CD4-positive, alpha-beta T cell treated with Interleukin-4 for 1 hour (primary cell): Measurements from ENCODE around the gene ASAP2.

Source experiments
- DNase-seq, 2 donors: peaks; one replicate each; pipeline ENCODE4 v3.0.0-alpha.2; 2020 to 2022

ASAP2 gene

DNA sequence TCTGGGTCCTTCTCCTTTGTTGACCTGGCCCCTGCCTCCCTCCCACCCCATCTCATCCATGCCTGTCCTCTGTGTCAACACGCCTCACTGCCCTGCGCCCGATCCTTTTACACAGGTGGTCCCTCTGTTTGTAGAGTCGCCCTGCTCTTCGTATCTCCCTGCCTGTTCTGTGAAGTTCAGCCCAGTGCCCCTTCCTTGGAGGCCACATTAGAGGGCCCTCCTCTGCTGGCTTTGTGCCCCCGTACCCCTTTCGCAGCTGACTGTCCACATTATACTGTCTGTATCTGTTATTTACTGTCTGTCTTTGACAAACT, 25.5 kb downstream of the ASAP2 start:
- DNase-seq: no peak

DNA sequence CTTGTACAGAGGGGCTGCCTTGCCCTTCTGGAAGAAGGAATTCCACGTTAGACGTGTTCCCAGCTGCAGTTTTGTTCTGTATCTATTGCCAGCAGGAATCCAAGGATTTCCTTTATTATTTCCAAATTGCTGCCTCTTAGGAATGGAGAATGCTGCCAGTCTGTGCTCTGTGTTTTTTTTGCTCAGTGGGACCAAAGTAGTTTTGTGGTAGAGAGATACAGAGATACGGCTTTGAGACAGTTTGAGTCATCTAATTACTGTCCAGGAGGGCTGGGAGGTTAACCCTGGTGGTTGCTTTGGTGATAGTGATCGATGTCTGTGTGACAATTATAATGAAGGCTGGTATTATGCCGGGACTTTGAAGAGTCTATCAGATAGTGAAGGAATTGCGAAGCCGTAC, 26.3 kb downstream of the ASAP2 start:
- no peak for DNase-seq

DNA sequence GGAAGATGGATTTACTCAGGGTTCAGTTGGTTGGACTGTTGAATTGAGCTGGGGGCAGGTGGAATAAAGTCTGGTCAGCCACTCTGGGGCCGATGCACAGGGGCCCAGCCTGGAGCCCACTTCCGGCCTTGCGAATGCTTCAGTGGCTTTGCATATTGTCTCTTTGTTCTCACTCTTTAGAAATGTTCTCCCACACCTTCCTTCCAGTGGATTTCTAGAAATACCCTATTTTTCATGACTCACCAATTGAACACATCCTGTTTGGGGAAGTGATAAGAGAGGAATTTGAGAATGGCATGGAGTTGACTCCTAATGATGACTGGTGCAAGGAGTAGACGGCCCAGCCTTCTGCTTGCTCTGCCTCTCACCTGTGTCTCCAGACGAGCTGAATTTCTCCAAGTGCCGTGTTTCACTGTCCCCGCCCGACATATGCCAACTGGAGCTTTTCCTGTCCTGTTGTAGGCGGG, 28.1 kb downstream of the ASAP2 start:
- no peak for DNase-seq

DNA sequence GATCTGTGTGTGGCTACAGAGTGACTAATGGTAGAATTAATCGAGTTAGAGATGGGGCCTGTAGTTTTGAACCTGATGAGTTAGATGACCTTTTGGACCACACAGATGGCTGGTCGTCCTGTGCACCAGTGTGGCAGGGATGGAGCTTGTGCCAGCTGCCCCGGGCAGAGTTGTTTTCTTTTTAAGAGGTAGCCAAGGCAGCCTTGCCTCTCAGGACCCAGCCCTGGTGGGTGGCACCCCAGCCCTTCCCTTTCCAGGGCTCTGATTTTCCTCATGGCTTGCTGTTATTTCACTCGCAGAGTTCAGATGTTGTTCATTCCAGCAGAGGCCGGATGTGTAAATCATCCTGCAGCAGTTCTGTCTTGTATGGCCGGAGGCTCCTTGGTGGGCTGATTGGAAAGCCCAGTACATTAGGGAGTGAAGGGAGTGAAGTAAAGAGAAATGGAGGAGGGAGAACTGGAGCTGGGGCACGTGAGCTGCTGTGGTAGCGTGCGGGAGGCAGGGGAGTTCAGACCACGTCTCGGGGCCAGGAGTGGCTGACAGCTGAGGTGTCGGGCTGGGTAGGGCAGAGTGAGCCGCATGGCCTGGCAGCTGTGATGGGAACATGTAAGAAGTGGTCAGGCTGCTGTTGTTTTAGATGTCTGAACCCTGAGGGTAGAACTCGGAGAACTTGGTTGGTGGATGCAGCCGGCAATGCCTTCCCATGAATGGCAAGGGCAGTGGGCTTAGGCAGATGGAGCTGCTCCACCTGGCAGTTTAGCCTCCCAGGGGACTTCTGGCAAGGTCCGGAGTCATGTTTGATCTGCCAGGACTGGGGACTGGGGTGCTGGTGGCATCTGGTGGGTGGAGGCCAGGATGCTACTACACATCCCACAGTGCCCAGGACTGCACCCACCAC, 28.8 kb downstream of the ASAP2 start:
- no peak for DNase-seq

DNA sequence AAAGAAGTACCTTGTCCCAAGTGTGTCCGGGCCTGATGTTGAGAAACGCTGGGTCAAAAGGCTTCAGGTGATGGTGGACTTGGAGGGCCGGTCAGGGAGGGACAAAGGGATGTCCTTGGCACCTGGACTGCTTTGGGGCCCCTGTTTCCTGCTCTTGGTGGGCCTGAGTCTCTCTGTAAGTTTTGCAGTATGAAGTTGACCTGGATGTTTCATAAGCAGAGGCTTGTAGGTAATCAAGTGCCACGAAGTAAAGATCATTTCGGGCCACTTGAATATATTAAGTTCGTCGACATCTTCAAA, 29.4 kb downstream of the ASAP2 start:
- no peak for DNase-seq

DNA sequence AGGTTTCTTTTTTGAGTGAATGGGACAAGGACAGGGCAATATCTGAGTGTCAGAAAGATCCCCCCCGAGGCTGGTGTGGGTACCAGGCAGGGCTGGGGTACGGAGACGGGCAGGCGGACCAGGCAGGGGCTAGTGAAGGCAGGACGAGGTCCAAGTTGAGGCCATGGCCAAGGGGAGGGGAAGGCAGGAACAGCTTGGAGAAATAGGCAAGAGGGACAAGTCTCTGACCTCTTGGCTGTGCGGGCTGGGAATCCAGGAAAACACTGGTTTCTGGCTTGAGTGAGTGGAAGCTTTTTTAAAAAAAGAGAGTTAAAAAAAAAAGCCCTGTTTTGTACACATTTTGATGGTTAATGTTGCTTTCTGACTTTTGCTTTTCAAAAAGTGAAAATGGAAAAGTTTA, 30.3 kb downstream of the ASAP2 start:
- DNase-seq: no peak

DNA sequence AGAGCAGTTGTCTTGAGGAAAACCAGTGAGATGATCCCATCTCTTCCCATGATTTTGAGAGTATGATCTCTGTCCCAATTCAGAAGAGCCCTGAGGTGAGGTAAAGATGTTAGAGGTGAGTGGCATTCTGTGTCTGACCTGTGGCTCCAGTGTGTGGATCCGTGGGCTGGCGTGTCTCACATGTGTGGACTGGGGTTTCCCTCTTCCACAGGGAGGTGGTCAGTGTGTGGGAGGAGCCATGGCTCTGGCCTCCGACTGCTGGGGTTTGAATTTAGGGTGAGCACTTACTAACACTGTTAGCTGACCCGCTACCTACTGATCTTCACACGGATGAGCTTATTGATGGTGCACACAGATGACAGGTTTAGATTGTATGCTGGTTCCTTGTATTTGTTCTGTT, 31.2 kb downstream of the ASAP2 start:
- DNase-seq: no peak

DNA sequence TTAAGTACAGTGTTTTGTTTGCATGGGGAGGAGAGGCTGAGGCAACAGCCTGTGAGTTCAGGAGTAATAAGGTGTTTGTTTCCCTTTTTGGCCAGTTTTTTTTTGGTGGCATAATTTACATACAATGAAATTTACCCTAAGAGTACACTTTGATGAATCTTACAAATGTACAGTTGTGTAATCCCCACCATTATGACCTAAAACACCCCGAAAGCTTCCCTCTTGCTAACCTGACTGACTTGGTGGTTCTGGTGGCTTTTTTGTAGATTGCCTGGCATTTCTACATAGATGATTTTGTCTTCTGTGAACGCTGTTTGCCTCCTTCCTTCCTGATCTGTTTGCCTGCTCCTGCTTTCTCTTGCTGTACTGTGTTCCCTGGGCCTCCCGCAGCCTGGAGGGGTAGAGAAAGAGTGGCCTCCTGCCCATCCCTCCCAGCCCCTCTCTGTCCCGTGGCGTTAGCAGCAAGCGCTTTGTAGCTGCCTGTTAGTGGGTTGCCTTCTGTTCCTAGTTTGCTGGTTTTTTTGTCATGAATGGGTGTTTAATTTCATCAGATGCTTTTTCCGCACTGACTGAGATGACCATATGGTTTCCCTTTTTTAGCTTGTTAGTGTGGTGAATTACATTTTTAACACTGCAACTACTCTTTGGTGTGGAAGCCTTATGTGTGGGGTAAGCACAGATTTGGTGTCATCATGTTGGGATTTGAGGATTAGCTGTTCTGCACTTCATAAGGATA, 32.1 kb downstream of the ASAP2 start:
- no peak for DNase-seq

DNA sequence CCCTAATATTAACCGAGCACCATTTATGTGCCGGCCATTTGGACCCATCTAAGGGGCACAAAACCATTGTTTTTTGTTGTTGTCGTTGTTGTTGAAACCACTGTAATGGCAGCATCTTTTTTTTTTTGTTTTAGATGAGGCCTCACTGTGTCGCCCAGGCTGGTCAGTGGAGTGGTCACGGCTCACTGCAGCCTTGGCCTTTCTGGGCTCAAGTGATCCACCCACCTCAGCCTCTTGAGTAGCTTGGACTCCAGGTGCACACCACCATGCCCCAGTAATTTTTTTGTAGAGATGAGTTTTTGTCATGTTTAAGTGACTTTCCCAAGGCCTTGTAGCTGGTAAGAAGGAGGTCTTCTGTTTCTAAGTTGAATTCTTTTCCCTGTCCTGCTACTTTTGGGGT, 33.0 kb downstream of the ASAP2 start:
- no peak for DNase-seq

DNA sequence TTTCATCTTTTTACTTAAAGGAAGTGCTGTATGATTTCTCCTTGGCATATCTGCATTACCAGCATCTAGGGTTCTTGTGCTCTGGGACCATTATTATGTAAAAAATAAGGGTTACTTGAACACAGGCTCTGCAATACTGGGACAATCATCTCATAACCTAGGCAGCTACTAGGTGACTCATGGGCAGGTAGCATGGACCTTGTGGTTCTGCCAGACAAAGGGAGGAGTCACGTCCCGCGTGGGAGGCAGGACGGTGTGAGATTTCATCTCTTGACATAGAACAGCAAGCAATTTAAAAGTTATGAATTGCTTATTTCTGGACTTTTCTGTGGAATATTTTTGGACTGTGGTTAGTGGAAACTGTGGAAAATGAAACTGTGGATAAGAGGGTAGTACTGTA, 34.1 kb downstream of the ASAP2 start:
- no peak for DNase-seq

DNA sequence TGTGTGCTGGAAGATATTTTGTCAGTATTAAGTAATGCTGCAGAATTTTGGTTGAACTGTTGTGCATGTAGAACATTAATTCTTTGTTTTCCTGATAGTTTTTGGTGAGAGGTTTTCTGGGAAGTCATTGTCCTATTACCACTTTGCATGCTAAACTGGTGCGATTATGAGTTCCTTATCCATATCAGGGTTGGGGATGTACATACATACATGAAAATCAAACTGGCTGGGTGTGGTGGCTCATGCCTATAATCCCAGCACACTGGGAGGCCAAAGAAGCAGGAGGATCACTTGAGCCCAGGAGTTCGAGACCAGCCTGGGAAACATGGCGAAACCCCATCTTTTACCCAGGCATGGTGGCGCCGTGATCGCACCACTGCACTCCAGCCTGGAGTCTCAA, 34.6 kb downstream of the ASAP2 start:
- DNase-seq: no peak

DNA sequence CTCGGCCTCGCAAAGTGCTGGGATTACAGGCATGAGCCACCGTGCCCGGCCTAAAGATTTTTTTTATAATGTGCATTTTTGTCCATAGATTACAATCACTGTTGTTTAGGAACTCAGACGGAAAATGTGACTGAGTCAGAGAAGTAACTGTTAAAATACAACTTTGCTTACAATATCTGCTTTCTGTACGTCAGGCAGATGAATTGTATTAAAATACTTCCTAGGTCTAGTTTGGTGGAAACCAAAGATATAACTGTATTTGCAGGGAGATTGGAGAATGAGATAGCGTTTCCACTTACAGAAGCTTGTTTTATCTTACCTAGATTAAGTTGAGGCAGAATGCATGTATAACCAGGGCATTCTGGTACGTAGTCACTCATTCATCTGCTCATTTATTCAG, 36.7 kb downstream of the ASAP2 start:
- DNase-seq: no peak

DNA sequence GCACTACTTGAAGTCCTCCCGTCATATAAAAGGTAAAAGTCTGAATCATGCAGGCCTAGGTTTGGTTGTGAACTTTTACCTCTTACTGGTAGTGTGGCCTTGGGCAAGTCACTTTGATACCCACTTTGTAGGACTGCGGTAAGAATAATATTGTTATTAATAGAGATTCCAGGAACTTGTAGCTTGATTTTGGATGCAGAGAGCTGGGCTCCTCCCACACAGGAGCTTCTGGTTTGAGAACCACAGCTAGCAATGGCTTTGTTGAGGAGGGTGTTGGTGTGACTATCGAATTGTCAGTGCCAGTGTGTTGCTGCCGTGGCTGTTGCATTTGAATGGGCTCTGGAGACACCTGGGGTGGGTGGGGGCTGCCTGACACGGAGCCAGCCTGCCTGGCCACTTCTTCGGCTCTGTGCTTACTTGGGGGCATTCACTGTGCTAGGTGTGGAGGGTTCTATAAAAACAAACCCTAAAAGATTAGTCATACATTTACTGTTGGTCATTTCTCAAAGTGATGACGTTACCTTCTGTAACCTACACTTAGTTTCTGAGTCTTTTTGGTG, 38.5 kb downstream of the ASAP2 start:
- no peak for DNase-seq

DNA sequence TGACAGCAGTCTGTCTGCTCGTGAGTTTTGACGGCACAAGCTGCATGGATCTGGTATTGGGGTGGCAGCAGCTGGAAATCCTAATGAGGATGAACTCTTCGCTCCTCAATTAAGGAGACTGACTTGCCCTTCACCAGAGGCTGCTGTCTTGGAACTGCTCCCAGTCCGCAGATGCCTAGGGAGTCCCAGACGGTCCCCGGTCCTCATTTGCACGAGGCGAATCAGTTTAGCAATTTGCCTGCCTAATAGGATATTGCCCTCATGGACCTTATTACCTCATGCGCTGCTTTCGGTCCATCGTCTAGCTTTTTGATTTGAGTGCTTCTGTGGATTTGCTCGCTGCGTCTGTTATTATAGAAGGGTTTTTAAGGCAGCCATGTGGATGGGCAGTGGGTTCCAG, 40.6 kb downstream of the ASAP2 start:
- DNase-seq: no peak

DNA sequence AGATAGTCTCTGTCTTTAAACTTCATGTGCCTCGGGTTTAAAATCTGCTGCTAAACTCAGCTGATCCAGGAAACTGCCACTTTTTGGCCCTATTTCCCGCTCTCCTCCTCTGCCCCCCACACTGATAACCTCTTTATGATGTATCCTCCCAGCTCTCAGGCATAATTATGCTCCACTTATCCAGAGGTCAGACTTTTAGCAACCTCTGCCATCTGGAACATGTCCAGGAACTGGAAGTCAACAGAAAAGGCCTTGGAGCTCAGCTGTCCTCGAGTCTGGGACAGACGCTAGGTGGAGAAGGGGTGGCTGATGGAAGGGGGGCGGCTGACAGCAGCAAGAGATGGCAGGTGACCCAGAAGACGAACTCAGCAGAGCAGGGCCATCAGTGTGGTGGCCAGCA, 41.2 kb downstream of the ASAP2 start:
- DNase-seq: no peak

DNA sequence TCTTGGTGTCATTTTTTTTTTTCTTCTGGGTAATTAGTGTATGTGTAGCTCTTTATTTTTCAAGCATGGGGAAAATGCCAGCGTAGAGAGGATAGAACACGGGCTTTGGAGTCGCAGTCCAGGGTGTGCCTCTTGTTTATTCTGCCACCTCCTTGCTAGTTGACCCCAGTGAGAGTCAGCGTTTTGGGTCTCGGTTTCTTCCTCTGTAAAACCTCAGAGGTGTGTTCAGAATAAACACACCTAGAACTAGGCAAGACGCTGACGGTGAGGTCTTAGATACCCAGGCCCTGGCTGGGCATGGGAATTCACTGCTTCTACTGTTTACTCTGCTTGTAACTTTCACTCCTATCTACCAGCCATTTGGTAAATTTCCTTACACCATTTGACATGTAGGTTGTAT, 41.8 kb downstream of the ASAP2 start:
- DNase-seq: no peak

DNA sequence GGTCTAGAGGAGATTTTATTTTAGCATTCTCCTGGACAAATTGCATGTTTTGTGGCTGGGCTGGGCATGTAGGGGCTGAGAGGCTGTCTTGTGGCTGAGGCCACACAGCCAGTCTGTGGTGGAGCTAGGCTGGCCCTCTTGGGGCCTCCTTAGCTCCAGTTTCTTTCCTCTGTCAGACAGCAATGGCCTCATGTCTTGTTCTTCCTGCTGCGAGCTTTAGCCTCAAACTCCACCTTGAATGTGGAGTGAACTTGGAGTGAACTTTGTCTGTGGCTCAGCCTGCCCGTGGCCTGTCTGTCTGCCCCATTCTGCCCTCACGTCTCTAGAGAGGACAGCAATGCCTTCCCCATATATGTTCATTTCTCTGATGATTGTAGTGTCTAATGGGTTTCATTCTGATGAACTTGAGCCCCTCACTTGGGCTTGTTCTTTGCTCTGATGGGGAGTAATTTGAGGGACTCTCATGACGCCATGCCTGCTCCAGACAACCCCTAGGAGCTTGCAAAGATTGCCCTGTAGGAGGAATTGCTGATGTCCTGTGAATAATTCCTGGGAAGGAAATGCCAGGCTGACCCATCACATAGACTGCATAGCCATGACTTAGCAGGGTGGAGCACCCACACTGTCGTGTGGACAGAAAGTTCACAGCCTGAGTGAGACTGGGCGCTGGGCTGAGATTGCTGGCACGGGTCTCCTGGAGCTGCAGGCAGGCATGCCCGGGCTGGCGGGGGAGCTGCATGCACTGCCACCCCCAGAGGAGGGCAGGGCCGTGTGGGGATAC, 42.6 kb downstream of the ASAP2 start:
- DNase-seq: no peak

DNA sequence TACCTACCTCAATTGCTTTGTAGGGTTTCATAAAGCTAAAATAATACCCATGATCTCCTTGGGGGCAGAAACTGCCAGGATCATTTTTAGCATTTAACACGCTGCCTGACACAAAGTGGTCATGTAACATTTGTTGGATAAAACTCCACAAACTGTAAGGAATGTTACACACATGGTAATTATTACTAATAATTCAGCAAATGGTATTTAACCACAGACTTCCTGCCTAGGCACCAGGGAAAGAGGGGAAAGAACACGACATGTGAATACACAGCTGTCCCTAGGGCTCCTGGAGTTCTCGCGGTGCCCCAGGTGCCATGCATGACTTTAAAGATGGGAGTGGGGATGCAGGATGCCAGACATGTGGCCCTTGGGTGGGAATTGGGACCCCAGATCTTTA, 43.5 kb downstream of the ASAP2 start:
- DNase-seq: no peak

DNA sequence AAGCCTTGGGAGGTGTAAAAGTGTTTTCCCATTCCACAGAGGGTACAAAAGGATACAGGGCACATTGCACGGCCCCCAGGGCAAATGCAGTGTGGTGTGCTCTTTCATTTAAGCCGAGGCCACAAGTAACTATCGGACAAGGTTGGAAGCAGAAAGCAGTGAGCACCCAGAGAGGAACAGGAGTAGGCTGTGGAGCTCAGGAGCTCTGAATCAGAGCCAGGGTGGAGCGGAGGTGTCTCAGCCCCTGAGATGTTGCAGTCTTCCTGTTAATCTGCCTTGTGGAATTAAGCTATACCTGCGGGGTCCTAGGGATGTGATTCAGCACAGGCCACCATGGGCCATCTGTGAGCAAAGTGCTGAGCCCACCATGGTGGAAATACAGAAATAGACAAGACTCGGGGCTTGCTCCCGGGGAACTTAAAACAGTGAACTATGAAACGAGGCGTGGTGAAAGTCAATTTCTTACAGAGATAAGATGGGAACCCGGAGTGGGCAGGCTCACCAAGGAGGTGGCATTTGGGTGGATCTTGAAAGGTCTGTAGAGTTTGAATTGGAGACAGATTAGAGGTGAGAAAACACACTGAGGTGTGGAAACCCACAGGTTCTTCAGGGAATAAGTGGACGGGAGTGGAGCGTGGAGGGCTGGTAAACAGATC, 44.0 kb downstream of the ASAP2 start:
- DNase-seq: no peak

DNA sequence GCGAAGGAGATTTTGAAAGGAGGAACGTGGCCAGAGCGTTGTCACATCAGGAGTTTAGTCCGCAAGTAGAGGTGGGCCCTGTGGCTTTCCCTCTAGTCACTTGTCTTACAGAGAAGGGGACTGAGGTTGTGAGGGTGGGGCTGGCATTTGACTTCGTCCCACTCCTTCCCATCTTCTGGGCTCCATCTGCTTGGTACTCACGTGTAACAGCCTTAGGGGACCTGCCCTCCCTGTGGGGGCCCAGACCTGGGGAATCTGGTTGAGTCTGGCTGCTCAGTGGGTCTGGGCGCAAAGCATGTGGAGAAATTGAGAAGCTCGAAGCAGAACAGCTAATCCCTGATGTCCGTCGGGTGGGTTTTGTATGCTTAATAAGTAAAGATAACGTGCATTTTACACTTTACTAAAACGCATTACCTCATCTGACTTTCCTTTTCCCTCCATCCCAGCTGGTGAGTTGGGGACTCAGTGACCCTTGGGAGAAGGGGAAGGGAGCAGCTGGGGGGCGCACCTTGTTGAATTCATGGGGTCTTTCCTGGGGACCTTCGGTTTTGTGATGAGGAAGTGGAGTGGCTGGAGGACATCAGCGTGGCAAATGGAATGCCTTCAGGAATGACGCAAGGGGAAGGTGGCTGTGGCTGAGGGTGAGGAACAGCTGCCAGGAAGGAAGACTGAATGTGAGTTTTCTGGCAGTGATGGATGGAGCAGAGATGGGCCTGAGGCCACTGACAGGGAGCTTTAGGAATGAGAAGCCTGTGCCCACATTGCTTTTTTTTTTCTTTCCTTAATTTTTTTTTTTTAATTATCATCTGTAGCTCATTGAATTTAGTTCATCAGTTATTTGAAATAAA, 44.8 kb downstream of the ASAP2 start:
- DNase-seq: no peak

DNA sequence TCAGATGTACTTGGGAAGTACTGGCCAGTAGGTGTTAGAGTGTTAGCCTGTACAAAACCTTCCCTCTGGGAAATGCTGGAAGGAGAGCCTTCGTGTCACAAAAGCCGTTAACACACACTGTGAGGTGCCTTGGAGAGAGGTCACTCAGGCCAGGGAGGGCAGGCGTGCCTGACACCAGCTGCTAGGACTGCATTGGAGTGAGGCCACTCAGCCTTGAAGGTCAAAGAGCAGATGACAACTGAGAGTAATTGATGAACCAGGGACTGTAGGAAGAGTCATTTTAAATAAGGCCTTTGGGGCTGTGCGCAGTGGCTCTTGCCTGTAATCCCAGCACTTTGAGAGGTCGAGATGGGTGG, 45.4 kb downstream of the ASAP2 start:
- DNase-seq: no peak

DNA sequence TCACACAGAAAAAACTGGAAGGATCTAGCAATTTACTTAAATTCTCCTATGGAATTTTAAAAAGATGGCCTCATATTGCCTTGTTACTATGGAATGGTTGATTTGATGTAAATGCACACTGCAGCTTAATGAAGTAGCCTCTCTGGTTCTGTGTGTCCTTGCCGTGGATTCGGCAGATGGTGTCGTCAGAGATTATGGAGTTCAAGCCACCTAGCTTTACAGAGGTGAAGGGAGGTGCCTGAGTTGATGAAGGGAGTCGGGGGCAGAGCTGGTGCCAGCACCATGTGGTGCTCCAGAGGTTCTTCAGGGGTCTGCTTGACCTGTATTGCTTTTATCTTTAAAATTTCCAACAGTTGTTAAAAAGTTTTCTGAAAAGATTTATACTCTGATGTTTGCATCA, 48.8 kb downstream of the ASAP2 start:
- DNase-seq: no peak
